Right lobe of liver (tissue), 6 donors: ENCODE measurements around the gene COA8. TPM values are rescaled to one million over a fixed set of nuclear protein-coding genes. Genes with fewer than 3 reads are reported as not detected.
A peak's percentile ranks its signal among the peaks of the same experiment; 100 is the strongest.

ENCODE experiments used
- ATAC-seq, 4 donors: fragments of 200-7000 bp; cut with Tn5 transposase; one replicate each; pipeline ENCODE4 v1.9.1; 2020; ENCODE audit warnings: mild to moderate bottlenecking in 4 of 4, moderate library complexity in 4 of 4
- DNase-seq, 3 donors: peaks; one replicate each; pipeline ENCODE4 v3.0.0-alpha.2; 2020
- H3K27ac ChIP-seq, 3 donors: fragments of 200-600 bp; one replicate each; pipeline ENCODE4 v1.8.0; 2022
- H3K27me3 ChIP-seq, 2 donors: fragments of 200-600 bp; one replicate each; pipeline ENCODE4 v1.8.0; 2022
- H3K36me3 ChIP-seq, 4 donors: fragments of 200-600 bp; sonication (generic) in 1 of 4; one replicate each; pipeline versions ENCODE4 v1.5.1 to v1.8.0; 2017 to 2022; ENCODE audit warnings: control low read depth in 1 of 4
- H3K4me1 ChIP-seq, 4 donors: fragments of 200-600 bp; sonication (generic) in 1 of 4; one replicate each; pipeline versions ENCODE4 v1.5.1 to v1.8.0; 2017 to 2022; ENCODE audit warnings: control low read depth in 1 of 4
- H3K4me3 ChIP-seq, 3 donors: fragments of 200-600 bp; one replicate each; pipeline ENCODE4 v1.8.0; 2022
- H3K9me3 ChIP-seq, 4 donors: fragments of 200-600 bp; sonication (generic) in 1 of 4; one replicate each; pipeline versions ENCODE4 v1.5.1 to v1.8.0; 2017 to 2022; ENCODE audit warnings: control low read depth in 1 of 4
- CTCF ChIP-seq, 4 donors: fragments of 200-600 bp in 3 of 4; fragments of 450-650 bp in 1 of 4; IDR thresholded peaks; one replicate each; pipeline versions ENCODE4 v1.5.1 to v1.8.0; 2016 to 2022; ENCODE audit warnings: antibody characterized with exemption in 4 of 4, mild to moderate bottlenecking in 2 of 4
- POLR2A ChIP-seq: fragments of 450-650 bp; IDR thresholded peaks from one replicate; pipeline ENCODE4 v1.6.1; 2017; ENCODE audit warnings: antibody characterized with exemption, mild to moderate bottlenecking
- WGBS: methylation state at CpG from one replicate; pipeline ENCODE4 v1.1.6; 2018; ENCODE audit warnings: low coverage, low lambda C conversion rate; ENCODE audit not compliant: insufficient coverage; ENCODE audit errors: missing lambda C conversion rate; 5-methylcytosine and 5-hydroxymethylcytosine counted together
- intact Hi-C, 2 donors: fragments of 100-400 bp; cut with DNase I; formaldehyde crosslinking; loops; one replicate each; pipeline versions ENCODE4 v1.11.2 to v1.14.1; 2022
- total RNA-seq, 6 experiments: library from RNA; depleted of rRNA in 2 of 6; stranded (reverse); fragments of >200 nt in 2 of 6; fragmentation: NEBNext Ultra II Directional in 3 of 6; extraction: Animal tissue kit (Norgen Biotek cat#: 25700) in 3 of 6; gene quantifications; one replicate each; pipeline versions ENCODE4 v1.1.0 to v1.2.4, GENCODE V29; 2016 to 2023
- donor health status: DM: no; HTN: yes; CAD: no.
- donor health status: DM: no; HTN: no; CAD: no.
- donor health status: DM: no; HTN: no; CAD: no.
- donor health status: DM: no; HTN: yes; CAD: no.
- donor health status: DM: no; HTN: yes; CAD: no.

COA8 gene
- total RNA-seq, 6 experiments from 2014 or later: 7.5 to 17.7 (median 14.9) TPM

DNA sequence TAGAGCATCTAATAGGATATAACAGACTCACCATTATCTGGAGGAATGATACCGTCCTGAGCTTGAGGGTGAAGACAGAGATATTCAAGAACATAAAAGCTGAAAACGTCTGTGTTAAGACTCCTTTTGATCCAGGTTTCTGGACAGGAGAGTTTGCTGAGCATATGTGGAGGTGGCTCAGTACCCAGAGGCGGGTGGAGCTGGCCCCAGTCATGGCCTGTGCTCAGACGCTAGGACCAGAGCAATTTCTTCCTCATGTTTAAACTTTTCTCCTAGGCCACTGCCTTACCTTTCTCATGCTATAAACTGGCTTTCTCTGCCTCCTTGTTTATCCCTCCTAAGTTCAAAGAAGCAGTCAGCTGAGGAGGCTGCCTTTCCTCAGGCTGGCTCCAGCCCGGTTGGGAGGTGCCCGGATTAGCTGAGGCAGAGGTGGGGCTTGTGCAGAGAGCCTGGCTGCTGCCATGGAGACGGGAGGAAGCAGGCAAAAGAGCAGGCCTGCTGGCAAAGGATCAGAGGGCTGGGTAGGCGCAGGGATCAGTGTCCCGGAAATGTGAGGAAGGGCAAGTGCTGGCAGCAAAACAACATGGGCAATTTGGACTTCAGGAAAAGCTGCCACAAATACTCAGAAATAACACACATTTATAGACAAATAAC is 13.7 kb downstream of the COA8 start:
- peak overlapping the region in 1 of 3 donors; percentile 37 for H3K27ac ChIP-seq
- H3K4me1 ChIP-seq: peaks cover 0 to 15% (median 7%) of the 10 kb centered on the region in 4 donors
- DNase-seq (peak; percentile 94 to 96 (median 95)), ATAC-seq (peak; percentile 98 to 99 (median 98))
- no peaks in the 10 kb centered on the region for H3K27me3 ChIP-seq
- no peaks in the 10 kb centered on the region for H3K9me3 ChIP-seq
- 26% methylated on average over 9 of the region's 9 CpGs for WGBS
- TF ChIP-seq CTCF (IDR thresholded peaks at IDR 0.05) (no peak), POLR2A (no peak)
- intact Hi-C loops: loop anchor here in 1 of 2 donors (10.0 kb wide), 1 partner anchor 48 kb away; the partner anchor contains the start of gene KLC1
- peak overlapping the region in 1 of 3 donors; percentile 17 for H3K4me3 ChIP-seq
- H3K36me3 ChIP-seq: peaks cover 0 to 20% (median 1%) of the 10 kb centered on the region in 4 donors

DNA sequence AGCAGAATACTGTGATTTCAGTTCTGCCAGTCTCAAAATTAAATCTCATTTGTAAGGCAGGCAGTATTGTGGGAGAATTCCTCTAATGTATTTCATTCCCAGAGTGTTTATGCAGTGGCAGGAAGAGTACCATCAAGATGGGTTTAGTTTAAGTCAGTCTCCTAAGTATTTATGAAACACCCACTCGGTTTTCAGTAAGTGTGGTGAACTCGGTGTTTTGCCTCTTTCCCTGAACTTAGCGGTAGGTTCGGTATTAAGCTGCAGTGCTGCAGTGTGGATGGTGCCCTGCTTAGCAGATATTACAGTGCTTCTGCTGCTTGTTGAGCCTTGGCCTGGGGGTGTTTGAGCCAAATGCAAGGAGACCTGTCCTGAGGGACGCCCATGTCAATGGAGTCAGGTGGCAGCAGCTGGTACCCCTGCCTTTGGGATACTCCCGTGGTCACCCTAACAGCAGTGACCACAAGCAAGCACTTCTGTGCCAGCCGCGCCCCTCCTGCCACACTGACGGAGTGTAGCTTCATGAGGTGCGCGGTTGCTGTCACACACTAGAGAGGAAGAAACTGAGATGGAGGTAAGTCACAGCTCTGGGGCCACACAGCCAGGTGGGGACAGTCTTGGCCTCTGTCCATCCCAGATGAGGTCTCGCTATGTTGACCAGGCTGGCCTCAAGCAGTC is 15.8 kb downstream of the COA8 start:
- TF ChIP-seq CTCF (IDR thresholded peaks at IDR 0.05) (no peak), POLR2A (no peak)
- H3K9me3 ChIP-seq: no peaks in the 10 kb centered on the region
- H3K27me3 ChIP-seq: no peaks in the 10 kb centered on the region
- intact Hi-C loops: loop anchor here in 1 of 2 donors (10.0 kb wide), 1 partner anchor 46 kb away; the partner anchor contains the start of gene KLC1
- H3K36me3 ChIP-seq: peaks cover 0 to 19% (median 1%) of the 10 kb centered on the region in 4 donors
- no peak for DNase-seq
- peaks cover 0 to 15% (median 7%) of the 10 kb centered on the region in 4 donors for H3K4me1 ChIP-seq
- 72% methylated on average over 2 of the region's 12 CpGs for WGBS
- H3K4me3 ChIP-seq: no peak overlapping the region
- ATAC-seq: no peak
- H3K27ac ChIP-seq: no peak overlapping the region

DNA sequence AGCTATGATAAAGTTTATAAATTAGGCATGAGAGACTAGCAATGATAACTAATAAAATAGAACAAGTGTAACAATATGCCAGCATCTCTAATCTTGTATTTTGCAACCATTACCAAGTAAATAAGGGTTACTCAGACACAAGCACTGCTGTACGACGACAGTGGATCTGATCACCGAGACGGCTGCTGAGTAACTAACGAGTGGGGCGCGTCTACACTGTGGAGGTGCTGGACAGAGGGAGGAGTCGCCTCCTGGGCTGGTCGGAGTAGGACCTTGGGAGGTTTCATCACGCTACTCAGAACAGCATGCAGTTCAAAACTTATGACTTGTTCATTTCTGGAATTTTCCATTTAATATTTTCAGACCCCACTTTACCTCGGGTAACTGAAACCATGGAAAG is 18.4 kb downstream of the COA8 start:
- 90% methylated on average over 9 of the region's 11 CpGs for WGBS
- TF ChIP-seq POLR2A: no peak
- no peak for TF ChIP-seq CTCF (IDR thresholded peaks at IDR 0.05)
- no peak for ATAC-seq
- Histone ChIP-seq H3K27me3 (no peaks in the 10 kb centered on the region), H3K4me3 (no peak overlapping the region), H3K36me3 (peaks cover 0 to 12% (median 0%) of the 10 kb centered on the region in 4 donors), H3K4me1 (peaks cover 0 to 16% (median 6%) of the 10 kb centered on the region in 4 donors), H3K27ac (no peak overlapping the region), H3K9me3 (no peaks in the 10 kb centered on the region)
- no peak for DNase-seq
- intact Hi-C loops: no loop called here

- DNase-seq: no peak
- Histone ChIP-seq H3K4me1 (peaks cover 0 to 9% (median 1%) of the 10 kb centered on the region in 4 donors), H3K9me3 (no peaks in the 10 kb centered on the region), H3K36me3 (peaks cover 0 to 12% (median 0%) of the 10 kb centered on the region in 4 donors), H3K27me3 (no peaks in the 10 kb centered on the region), H3K27ac (no peak overlapping the region), H3K4me3 (no peak overlapping the region)
- no peak for TF ChIP-seq POLR2A
- no peak for TF ChIP-seq CTCF (IDR thresholded peaks at IDR 0.05)
- peak in 1 of 4 donors; percentile 44 for ATAC-seq
- intact Hi-C loops: no loop called here
- 100% methylated on average over 1 of the region's 26 CpGs for WGBS
These were observed 19.4 kb downstream of the COA8 start for GRCh38 chr14:103581954-103582703.
